Right atrium auricular region (tissue), 2 donors: ENCODE measurements around the gene CD209. TPM values are rescaled to one million over a fixed set of nuclear protein-coding genes. Genes with fewer than 3 reads are reported as not detected.
"Not testable (repeated sequence)": the region's sequence is repeated elsewhere in the genome, so short reads cannot be mapped to it uniquely, and the experiment has no call there.

ENCODE experiments used
- DNase-seq: peaks from one replicate; pipeline ENCODE4 v3.0.0-alpha.2; 2019; ENCODE audit warnings: low spot score
- H3K27ac ChIP-seq, 2 donors: fragments of 200-600 bp; sonication (generic); 1 replicate in 1 of 2; 2 replicates in 1 of 2; pipeline ENCODE4 v1.5.1; 2016 to 2019
- H3K27me3 ChIP-seq, 2 donors: fragments of 200-600 bp; sonication (generic); one replicate each; pipeline versions ENCODE4 v1.5.1 to v1.6.0; 2017 to 2019
- H3K36me3 ChIP-seq: fragments of 200-600 bp; sonication (generic); one replicate; pipeline ENCODE4 v1.5.1; 2016
- H3K4me1 ChIP-seq, 2 donors: fragments of 200-600 bp; sonication (generic); one replicate each; pipeline versions ENCODE4 v1.5.1 to v1.6.0; 2017 to 2019
- H3K4me3 ChIP-seq, 2 donors: fragments of 200-600 bp; sonication (generic); 1 replicate in 1 of 2; 2 replicates in 1 of 2; pipeline ENCODE4 v1.5.1; 2017 to 2019; ENCODE audit warnings: mild to moderate bottlenecking in 1 of 2, moderate library complexity in 1 of 2
- H3K9me3 ChIP-seq, 2 donors: fragments of 200-600 bp; sonication (generic); one replicate each; pipeline ENCODE4 v1.5.1; 2019
- total RNA-seq, 2 donors: library from RNA; depleted of rRNA; stranded (reverse); fragments of >200 nt; gene quantifications; one replicate each; pipeline ENCODE4 v1.1.0, GENCODE V29; 2016
- TF ChIP-seq, protein P1 (sequence below), 2 donors: fragments of 200-600 bp; sonication (generic); IDR thresholded peaks; one replicate each; pipeline ENCODE4 v1.5.1; 2019; ENCODE audit warnings: antibody characterized with exemption in 2 of 2

Gene CD209
- total RNA-seq, 2 donors from 2014 or later, result 0.59 to 4.3 TPM

DNA sequence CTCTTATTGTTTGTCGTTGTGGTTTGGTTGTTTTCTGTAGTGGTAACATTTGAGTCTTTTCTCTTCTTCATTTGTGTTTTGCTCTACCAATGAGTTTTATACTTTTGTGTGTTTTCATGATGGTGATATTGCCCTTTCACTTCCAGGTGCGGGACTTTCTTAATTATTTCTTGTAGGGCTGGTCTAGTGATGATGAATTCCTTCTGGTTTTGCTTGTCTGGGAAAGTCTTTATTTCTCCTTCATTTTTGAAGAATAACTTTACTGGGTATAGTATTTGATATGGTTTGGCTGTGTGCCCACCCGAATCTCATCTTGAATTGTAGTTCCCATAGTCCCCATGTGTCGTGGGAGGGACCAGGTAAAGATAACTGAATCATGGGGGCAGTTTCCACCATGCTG, 8.9 kb upstream of the CD209 start:
- no peak for DNase-seq
- no peak overlapping the region for H3K27ac ChIP-seq
- H3K9me3 ChIP-seq, result peaks cover 0 to 44% of the 10 kb centered on the region in 2 donors
- H3K27me3 ChIP-seq, result no peaks in the 10 kb centered on the region
- no peaks in the 10 kb centered on the region for H3K4me1 ChIP-seq
- H3K4me3 ChIP-seq, result no peak overlapping the region
- H3K36me3 ChIP-seq, result no peaks in the 10 kb centered on the region
- TF ChIP-seq, protein P1, sequence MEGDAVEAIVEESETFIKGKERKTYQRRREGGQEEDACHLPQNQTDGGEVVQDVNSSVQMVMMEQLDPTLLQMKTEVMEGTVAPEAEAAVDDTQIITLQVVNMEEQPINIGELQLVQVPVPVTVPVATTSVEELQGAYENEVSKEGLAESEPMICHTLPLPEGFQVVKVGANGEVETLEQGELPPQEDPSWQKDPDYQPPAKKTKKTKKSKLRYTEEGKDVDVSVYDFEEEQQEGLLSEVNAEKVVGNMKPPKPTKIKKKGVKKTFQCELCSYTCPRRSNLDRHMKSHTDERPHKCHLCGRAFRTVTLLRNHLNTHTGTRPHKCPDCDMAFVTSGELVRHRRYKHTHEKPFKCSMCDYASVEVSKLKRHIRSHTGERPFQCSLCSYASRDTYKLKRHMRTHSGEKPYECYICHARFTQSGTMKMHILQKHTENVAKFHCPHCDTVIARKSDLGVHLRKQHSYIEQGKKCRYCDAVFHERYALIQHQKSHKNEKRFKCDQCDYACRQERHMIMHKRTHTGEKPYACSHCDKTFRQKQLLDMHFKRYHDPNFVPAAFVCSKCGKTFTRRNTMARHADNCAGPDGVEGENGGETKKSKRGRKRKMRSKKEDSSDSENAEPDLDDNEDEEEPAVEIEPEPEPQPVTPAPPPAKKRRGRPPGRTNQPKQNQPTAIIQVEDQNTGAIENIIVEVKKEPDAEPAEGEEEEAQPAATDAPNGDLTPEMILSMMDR (IDR thresholded peaks at IDR 0.05), result no peak

DNA sequence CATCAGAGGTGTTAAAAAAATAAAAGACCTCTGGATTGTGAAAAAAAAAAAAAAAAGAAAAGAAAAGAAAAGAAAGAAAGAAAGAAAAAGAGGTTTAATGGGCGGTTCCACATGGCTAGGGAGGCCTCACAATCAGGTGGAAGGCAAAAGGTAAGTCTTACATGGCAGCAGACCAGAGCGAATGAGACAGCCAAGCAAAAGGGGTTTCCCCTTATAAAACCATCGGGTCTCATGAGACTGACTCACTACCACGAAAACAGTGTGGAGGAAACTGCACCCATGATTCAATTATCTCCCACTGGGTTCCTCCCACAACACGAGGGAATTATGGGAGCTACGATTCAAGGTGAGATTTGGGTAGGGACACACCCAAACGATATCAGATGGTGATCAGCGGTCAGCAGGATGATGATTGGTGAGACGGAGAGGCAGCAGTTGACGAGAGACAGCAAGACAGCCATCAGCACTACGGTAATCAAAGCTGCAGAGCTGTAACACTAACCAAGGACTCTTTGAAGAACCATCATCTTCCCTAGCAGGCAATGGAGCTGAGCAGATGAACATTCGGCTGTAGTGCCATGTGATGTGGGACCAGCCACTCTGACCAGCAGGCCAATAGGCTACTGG, 3.9 kb upstream of the CD209 start:
- Histone ChIP-seq H3K9me3 (peaks cover 0 to 5% of the 10 kb centered on the region in 2 donors), H3K27me3 (no peaks in the 10 kb centered on the region), H3K4me3 (no peak overlapping the region), H3K4me1 (no peaks in the 10 kb centered on the region), H3K27ac (no peak overlapping the region), H3K36me3 (no peaks in the 10 kb centered on the region)
- DNase-seq, result no peak
- TF ChIP-seq, protein P1 (IDR thresholded peaks at IDR 0.05), result no peak

DNA sequence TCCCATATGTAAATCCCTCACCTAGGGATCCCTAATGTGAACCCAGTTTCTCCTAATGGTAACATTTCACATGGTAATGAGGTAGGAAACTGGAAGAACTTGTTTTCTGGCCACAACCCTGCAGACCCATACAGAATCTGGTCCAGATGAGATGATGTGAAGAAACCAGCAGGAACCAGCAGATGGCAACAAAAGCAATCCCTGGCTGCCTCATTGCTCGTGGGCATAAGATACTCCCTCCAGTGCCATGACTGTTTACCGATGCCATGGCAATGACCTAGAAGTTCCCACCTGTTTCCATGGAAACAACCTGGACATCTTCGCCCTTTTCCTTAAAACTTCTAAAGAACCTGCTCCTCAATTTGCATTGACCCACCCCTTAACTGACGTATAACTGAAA, 1.4 kb upstream of the CD209 start:
- Histone ChIP-seq H3K4me3 (no peak overlapping the region), H3K27ac (no peak overlapping the region), H3K4me1 (no peaks in the 10 kb centered on the region), H3K9me3 (no peaks in the 10 kb centered on the region), H3K27me3 (no peaks in the 10 kb centered on the region), H3K36me3 (no peaks in the 10 kb centered on the region)
- no peak for DNase-seq
- TF ChIP-seq, protein P1 (IDR thresholded peaks at IDR 0.05), result no peak

DNA sequence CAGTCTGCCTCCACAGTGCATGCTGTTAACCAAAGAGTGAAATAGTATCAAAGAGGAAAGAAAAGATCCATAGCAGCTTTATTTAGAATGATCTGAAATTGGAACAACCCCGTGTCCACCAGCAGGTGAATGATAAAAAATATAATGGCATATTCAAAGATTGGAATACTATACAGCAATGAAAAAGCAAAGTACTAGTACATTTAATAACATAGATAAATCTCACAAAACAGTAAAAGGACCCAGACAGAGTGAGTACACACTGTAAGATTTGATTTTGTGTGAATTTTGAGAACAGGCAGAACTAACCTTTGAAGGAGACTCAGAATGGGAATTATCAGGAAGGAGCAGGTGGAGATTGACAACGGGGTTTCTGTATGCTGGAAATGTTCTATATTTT, 837 bp upstream of the CD209 start:
- DNase-seq, result no peak
- Histone ChIP-seq H3K4me3 (no peak overlapping the region), H3K27me3 (no peaks in the 10 kb centered on the region), H3K4me1 (no peaks in the 10 kb centered on the region), H3K27ac (no peak overlapping the region), H3K36me3 (no peaks in the 10 kb centered on the region), H3K9me3 (no peaks in the 10 kb centered on the region)
- TF ChIP-seq, protein P1 (IDR thresholded peaks at IDR 0.05), result no peak

DNA sequence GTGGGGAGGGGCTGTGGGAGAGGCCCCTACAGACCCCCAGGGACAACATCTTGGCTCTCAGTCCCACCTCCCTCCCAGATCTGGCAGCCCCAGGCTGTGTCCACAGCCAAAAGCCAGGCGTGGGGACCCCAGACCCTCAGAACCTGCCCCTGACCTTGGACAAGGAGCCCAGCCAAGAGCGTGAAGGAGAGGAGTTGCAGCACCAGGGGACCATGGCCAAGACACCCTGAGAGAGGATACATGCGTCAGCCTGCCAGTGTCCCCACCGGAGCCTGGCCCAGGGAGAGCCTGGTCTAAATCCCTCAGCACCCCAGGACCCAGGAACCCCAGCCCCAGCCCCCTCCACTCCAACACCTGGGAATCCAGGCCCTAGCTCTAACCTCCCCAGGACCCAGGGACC, 1.0 kb downstream of the CD209 start:
- H3K27me3 ChIP-seq, H3K4me3 ChIP-seq, DNase-seq: not testable (repeated sequence)

DNA sequence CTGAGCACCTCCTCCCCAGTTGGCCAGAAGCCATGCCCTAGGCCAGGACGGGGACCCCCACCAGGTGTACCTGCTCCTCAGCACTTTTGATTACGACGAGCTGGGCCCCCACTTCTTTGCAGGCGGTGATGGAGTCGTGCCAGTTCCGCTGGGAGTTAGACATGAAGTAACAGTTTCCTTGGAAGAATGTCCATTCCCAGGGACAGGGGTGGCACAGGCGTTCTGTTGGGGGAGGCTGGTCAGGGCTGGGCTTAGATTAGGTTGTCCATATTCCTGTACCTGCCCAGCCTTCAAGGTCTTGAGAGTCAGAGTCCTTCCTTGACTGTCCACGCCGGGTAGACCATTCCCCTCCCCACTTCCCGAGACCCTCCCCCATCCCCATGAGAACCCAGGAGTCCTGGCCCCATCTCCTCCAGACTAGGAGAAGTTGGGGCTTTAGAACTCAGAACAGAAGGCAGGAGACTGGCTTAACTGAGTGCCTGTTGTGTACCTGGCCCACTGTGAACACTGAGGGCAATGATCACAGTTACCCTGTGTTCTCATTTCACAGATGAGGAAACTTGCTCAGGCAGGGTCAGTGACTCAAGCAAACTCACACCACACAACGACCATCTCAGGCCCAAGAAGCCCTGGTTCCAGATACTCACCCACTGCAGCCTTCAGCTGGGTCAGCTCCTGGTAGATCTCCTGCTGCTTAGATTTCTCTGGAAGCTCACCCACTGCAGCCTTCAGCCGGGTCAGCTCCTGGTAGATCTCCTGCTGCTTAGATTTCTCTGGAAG, 2.3 kb downstream of the CD209 start:
- TF ChIP-seq, protein P1 (IDR thresholded peaks at IDR 0.05), result no peak
- Histone ChIP-seq H3K4me3 (no peak overlapping the region), H3K4me1 (no peaks in the 10 kb centered on the region), H3K27ac (no peak overlapping the region), H3K9me3 (no peaks in the 10 kb centered on the region), H3K36me3 (no peaks in the 10 kb centered on the region), H3K27me3 (no peaks in the 10 kb centered on the region)
- no peak for DNase-seq

More for the DNA sequence above, 1.0 kb downstream of the CD209 start:
- H3K9me3 ChIP-seq, H3K36me3 ChIP-seq, H3K27ac ChIP-seq, H3K4me1 ChIP-seq: not testable (repeated sequence)
